Measurements from ENCODE around the gene GPRC5C.

- no peak for TF ChIP-seq EZH2phosphoT487 (IDR thresholded peaks at IDR 0.05; ENCODE audit: insufficient read depth, low read depth)
- no peak for TF ChIP-seq EZH2 (IDR thresholded peaks at IDR 0.05; ENCODE audit: insufficient read depth, poor library complexity, severe bottlenecking)
Measured at GRCh38 chr17:74464730-74465377, 33.0 kb downstream of the GPRC5C start.

Data from GM23248 (cell line).